MM.1S (cell line): ENCODE results near the gene CFAP68.

ENCODE experiments used
- CTCF ChIP-seq: fragments of 300-600 bp; sonication (generic); IDR thresholded peaks from 2 replicates; pipeline ENCODE4 v1.5.1; 2016; ENCODE audit warnings: antibody characterized with exemption, low read length, mixed read lengths
- EZH2 ChIP-seq: fragments of 300-600 bp; sonication (generic); optimal IDR thresholded peaks from 2 replicates; pipeline ENCODE3; 2017; ENCODE audit warnings: low read depth, mild to moderate bottlenecking, antibody characterized with exemption, low read length, mixed read lengths
- EZH2phosphoT487 ChIP-seq: fragments of 300-600 bp; sonication (generic); IDR thresholded peaks from 2 replicates; pipeline ENCODE4 v1.6.1; 2018; ENCODE audit warnings: antibody characterized with exemption, low read length

GRCh38 chr11:111846636-111847035 lies 32.7 kb upstream of the CFAP68 start:
- TF ChIP-seq CTCF (no peak), EZH2phosphoT487 (no peak), EZH2 (no peak)
